IMR-90 (cell line): ENCODE measurements around the gene TEAD1. TPM values are rescaled to one million over a fixed set of nuclear protein-coding genes. Genes with fewer than 3 reads are reported as not detected.
A peak's percentile ranks its signal among the peaks of the same experiment; 100 is the strongest.

Experiments used
- ATAC-seq: fragments of 200-7000 bp; cut with Tn5 transposase; 2 replicates; pipeline ENCODE4 v1.9.1; 2020; ENCODE audit warnings: low read depth, mild to moderate bottlenecking, moderate library complexity
- BruUV-seq: library from RNA; stranded (reverse); fragments of 400-500 nt; replicated peaks from 2 replicates; lab custom pipeline; 2021; lab: Mats Ljungman, UMichigan
- CTCF ChIA-PET: fragments of 300-600 bp; formaldehyde crosslinking; extraction: SDS; loops from one replicate; lab custom pipeline; 2021; ENCODE audit warnings: antibody characterized with exemption; lab: Yijun Ruan, JAX
- POLR2A ChIA-PET: fragments of 300-600 bp; sonication (Branson Sonifier 250); formaldehyde crosslinking; loops from one replicate; lab custom pipeline; 2022; ENCODE audit warnings: antibody characterized with exemption; ENCODE audit not compliant: unreplicated experiment; lab: Charles Lee
- DNase-seq: peaks from one replicate; pipeline ENCODE4 v3.0.0; 2013
- H2AFZ ChIP-seq: replicated peaks from 2 replicates; pipeline ENCODE3; 2013; ENCODE audit warnings: low read length, mild to moderate bottlenecking; ENCODE audit not compliant: poor library complexity
- H2AK5ac ChIP-seq: 2 replicates; pipeline ENCODE4 v1.6.1; 2013; ENCODE audit warnings: low read depth, low read length, inconsistent platforms
- H2AK9ac ChIP-seq: replicated peaks from 2 replicates; pipeline ENCODE3; 2013; ENCODE audit warnings: mild to moderate bottlenecking, low read depth, low read length, moderate library complexity; ENCODE audit not compliant: poor library complexity
- H2BK120ac ChIP-seq: 2 replicates; pipeline ENCODE4 v1.6.1; 2013; ENCODE audit warnings: low read depth, low read length, inconsistent platforms
- H2BK15ac ChIP-seq: 3 replicates; pipeline ENCODE4 v1.6.1; 2013; ENCODE audit warnings: low read depth, low read length, inconsistent platforms
- H2BK20ac ChIP-seq: 2 replicates; pipeline ENCODE4 v1.6.1; 2013; ENCODE audit warnings: low read depth, mild to moderate bottlenecking, inconsistent platforms, low read length, moderate library complexity
- H2BK5ac ChIP-seq: 2 replicates; pipeline ENCODE4 v1.6.1; 2013; ENCODE audit warnings: mild to moderate bottlenecking, low read depth, low read length, inconsistent platforms; ENCODE audit not compliant: poor library complexity, severe bottlenecking
- H3K14ac ChIP-seq: replicated peaks from 2 replicates; pipeline ENCODE4 v1.6.1; 2013; ENCODE audit warnings: low read depth, low read length, inconsistent platforms
- H3K18ac ChIP-seq: 2 replicates; pipeline ENCODE4 v1.6.1; 2013; ENCODE audit warnings: low read depth, low read length, control low read depth
- H3K23ac ChIP-seq: 2 replicates; pipeline ENCODE4 v1.6.1; 2013; ENCODE audit warnings: low read depth, low read length, inconsistent platforms
- H3K27ac ChIP-seq: 2 replicates; pipeline ENCODE4 v1.5.1; 2013; ENCODE audit warnings: mild to moderate bottlenecking, control low read depth, low read length; ENCODE audit not compliant: insufficient read depth
- H3K27me3 ChIP-seq: 2 replicates; pipeline ENCODE4 v1.6.1; 2013; ENCODE audit warnings: low read length; ENCODE audit not compliant: control insufficient read depth, insufficient read depth
- H3K36me3 ChIP-seq: 2 replicates; pipeline ENCODE4 v1.6.1; 2013; ENCODE audit warnings: low read length, mixed read lengths; ENCODE audit not compliant: control insufficient read depth, insufficient read depth
- H3K4ac ChIP-seq: 2 replicates; pipeline ENCODE4 v1.6.1; 2013; ENCODE audit warnings: low read depth, low read length, inconsistent platforms
- H3K4me1 ChIP-seq: 2 replicates; pipeline ENCODE4 v1.6.1; 2013; ENCODE audit warnings: low read length, mixed read lengths; ENCODE audit not compliant: control insufficient read depth, insufficient read depth
- H3K4me2 ChIP-seq: 2 replicates; pipeline ENCODE4 v1.6.1; 2013; ENCODE audit warnings: low read depth, mild to moderate bottlenecking, control low read depth, low read length, moderate library complexity
- H3K4me3 ChIP-seq: 2 replicates; pipeline ENCODE4 v1.5.1; 2013; ENCODE audit warnings: low read depth, mild to moderate bottlenecking, control low read depth, low read length, moderate library complexity; ENCODE audit not compliant: insufficient read depth
- H3K56ac ChIP-seq: 2 replicates; pipeline ENCODE4 v1.6.1; 2013; ENCODE audit warnings: low read length, inconsistent platforms; ENCODE audit not compliant: insufficient read depth; ENCODE audit errors: extremely low read depth
- H3K79me1 ChIP-seq, 2 experiments: 2 replicates each; pipeline ENCODE4 v1.6.1; 2013; ENCODE audit warnings: low read length in 2 of 2, inconsistent platforms in 1 of 2, low read depth in 1 of 2
- H3K9ac ChIP-seq: 2 replicates; pipeline ENCODE4 v1.6.1; 2013; ENCODE audit warnings: low read depth, low read length, control low read depth
- H3K9me1 ChIP-seq: 2 replicates; pipeline ENCODE4 v1.6.1; 2013; ENCODE audit warnings: low read length, inconsistent platforms; ENCODE audit not compliant: insufficient read depth
- H3K9me3 ChIP-seq: 2 replicates; pipeline ENCODE4 v1.6.1; 2013; ENCODE audit warnings: low read length; ENCODE audit not compliant: control insufficient read depth, insufficient read depth
- H4K20me1 ChIP-seq: 2 replicates; pipeline ENCODE4 v1.6.1; 2013; ENCODE audit warnings: low read length, inconsistent platforms; ENCODE audit not compliant: insufficient read depth
- H4K5ac ChIP-seq: 2 replicates; pipeline ENCODE4 v1.6.1; 2013; ENCODE audit warnings: mild to moderate bottlenecking, low read depth, low read length, control low read depth
- H4K8ac ChIP-seq, 2 experiments: 2 replicates each; pipeline ENCODE4 v1.6.1; 2013; ENCODE audit warnings: low read depth in 2 of 2, low read length in 2 of 2, control low read depth in 1 of 2, inconsistent platforms in 1 of 2
- H4K91ac ChIP-seq: 2 replicates; pipeline ENCODE4 v1.6.1; 2013; ENCODE audit warnings: low read depth, low read length, inconsistent platforms; ENCODE audit not compliant: insufficient read depth
- BHLHE40 ChIP-seq: fragments of 150-350 bp; IDR thresholded peaks from 2 replicates; pipeline ENCODE4 v1.6.1; 2016; ENCODE audit warnings: mild to moderate bottlenecking, low read depth, low read length
- CEBPB ChIP-seq: IDR thresholded peaks from 2 replicates; pipeline ENCODE4 v1.6.1; 2012; ENCODE audit warnings: low read depth, low read length, improper control_type of control experiment
- CHD1 ChIP-seq: IDR thresholded peaks from 2 replicates; pipeline ENCODE4 v1.6.1; 2012; ENCODE audit warnings: low read depth, low read length, improper control_type of control experiment
- CTCF ChIP-seq: conservative IDR thresholded peaks from 2 replicates; pipeline ENCODE4 v1.5.1; 2012; ENCODE audit warnings: mild to moderate bottlenecking, low read depth, low read length, improper control_type of control experiment
- ELK1 ChIP-seq: fragments of 150-350 bp; IDR thresholded peaks from 2 replicates; pipeline ENCODE4 v1.6.1; 2016; ENCODE audit warnings: low read depth, mild to moderate bottlenecking, low read length, moderate library complexity, borderline replicate concordance
- FOS ChIP-seq: fragments of 150-350 bp; IDR thresholded peaks from 2 replicates; pipeline ENCODE4 v1.6.1; 2016; ENCODE audit warnings: low read depth, low read length
- MAFK ChIP-seq: IDR thresholded peaks from 2 replicates; pipeline ENCODE4 v1.6.1; 2012; ENCODE audit warnings: low read depth, low read length, improper control_type of control experiment
- MAZ ChIP-seq: IDR thresholded peaks from 2 replicates; pipeline ENCODE4 v1.6.1; 2012; ENCODE audit warnings: low read depth, mild to moderate bottlenecking, low read length, improper control_type of control experiment, moderate library complexity, borderline replicate concordance
- MXI1 ChIP-seq: IDR thresholded peaks from 2 replicates; pipeline ENCODE4 v1.6.1; 2012; ENCODE audit warnings: low read depth, mild to moderate bottlenecking, low read length, moderate library complexity, borderline replicate concordance
- NFE2L2 ChIP-seq: fragments of 150-350 bp; IDR thresholded peaks from 2 replicates; pipeline ENCODE4 v1.6.1; 2016; ENCODE audit warnings: low read depth, mild to moderate bottlenecking, low read length
- POLR2A ChIP-seq: IDR thresholded peaks from 2 replicates; pipeline ENCODE4 v1.6.1; 2012; ENCODE audit warnings: mild to moderate bottlenecking, low read depth, low read length
- RAD21 ChIP-seq: IDR thresholded peaks from 2 replicates; pipeline ENCODE4 v1.6.1; 2012; ENCODE audit warnings: low read length, improper control_type of control experiment
- RCOR1 ChIP-seq: IDR thresholded peaks from 2 replicates; pipeline ENCODE4 v1.6.1; 2012; ENCODE audit warnings: mild to moderate bottlenecking, low read length, improper control_type of control experiment; ENCODE audit not compliant: insufficient replicate concordance
- RFX5 ChIP-seq: IDR thresholded peaks from 2 replicates; pipeline ENCODE4 v1.8.0; 2012; ENCODE audit warnings: low read depth, mild to moderate bottlenecking, low read length, moderate library complexity
- SMC3 ChIP-seq: fragments of 150-350 bp; IDR thresholded peaks from 2 replicates; pipeline ENCODE4 v1.6.1; 2016; ENCODE audit warnings: low read depth, mild to moderate bottlenecking, antibody characterized with exemption, low read length, moderate library complexity
- WGBS, 2 experiments: methylation state at CpG; one replicate each; pipeline versions ENCODE4 v1.1.5 to v1.1.7; 2013; ENCODE audit warnings: missing lambda C conversion rate in 2 of 2; ENCODE audit not compliant: insufficient read length in 1 of 2; ENCODE audit errors: extremely low coverage in 2 of 2; 5-methylcytosine and 5-hydroxymethylcytosine counted together
- dilution Hi-C: fragments of 300-500 bp; cut with HindIII; formaldehyde crosslinking; loops from one replicate; pipeline ENCODE4 v1.14.3; 2018; ENCODE audit warnings: low sequenced_read_pairs; ENCODE audit not compliant: unreplicated experiment
- in situ Hi-C: fragments of 300-500 bp; cut with MboI; formaldehyde crosslinking; loops from 3 replicates; pipeline ENCODE4 v1.14.3; 2019; ENCODE audit warnings: low sequenced_read_pairs, inconsistent platforms, mixed read lengths
- intact Hi-C: fragments of 100-400 bp; cut with micrococcal nuclease; formaldehyde crosslinking; loops from 2 replicates; pipeline ENCODE4 v1.10.0; 2022
- polyA plus RNA-seq, 3 experiments: library from polyadenylated mRNA; depleted of rRNA; stranded (reverse); fragments of >200 nt; gene quantifications; 2 replicates each; pipeline ENCODE4 v1.2.3, GENCODE V29; 2012; ENCODE audit warnings: low replicate concordance in 1 of 3
- total RNA-seq: library from RNA; depleted of rRNA; stranded (reverse); fragments of >200 nt; gene quantifications from 2 replicates; pipeline ENCODE4 v1.2.3, GENCODE V29; 2012
- TF ChIP-seq, protein P1 (sequence below): fragments of 150-350 bp; IDR thresholded peaks from 2 replicates; pipeline ENCODE4 v1.6.1; 2017; ENCODE audit warnings: mild to moderate bottlenecking, antibody characterized with exemption, low read length, low read depth

Gene TEAD1
- total and polyA plus RNA-seq, 2 of the 4 experiments (the other 2 are of a cell fraction): 51.8 to 69.2 TPM

DNA sequence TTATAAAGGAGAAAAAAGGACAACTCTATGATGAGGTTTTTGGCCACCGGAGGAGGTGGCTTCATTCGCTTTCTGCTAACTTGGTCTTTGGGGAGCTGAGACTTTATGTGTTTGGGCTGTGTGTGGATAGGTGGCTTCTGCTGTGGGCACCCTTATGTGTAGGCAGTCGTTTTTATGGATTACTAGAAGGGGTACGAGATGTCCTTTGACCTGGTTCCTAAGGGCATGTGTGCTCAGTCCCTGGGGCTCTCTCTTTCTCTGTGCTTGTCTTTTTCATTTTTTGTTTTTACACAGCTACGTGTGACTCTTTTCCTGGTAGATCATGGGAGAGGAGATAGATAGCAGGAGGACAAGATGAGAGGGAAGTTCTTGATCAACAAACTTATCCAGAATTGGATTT lies 93.4 kb downstream of the TEAD1 start:
- no peak overlapping the region for H3K18ac ChIP-seq
- H3K27ac ChIP-seq: no peak overlapping the region
- H2BK20ac ChIP-seq: no peak overlapping the region
- H2BK120ac ChIP-seq: no peak overlapping the region
- no peak overlapping the region for H3K56ac ChIP-seq
- peaks cover 61 to 97% of the 10 kb centered on the region in 2 experiments for H3K79me1 ChIP-seq
- intact Hi-C loops (no loop called here), dilution Hi-C loops (no loop called here), in situ Hi-C loops (no loop called here)
- H3K36me3 ChIP-seq: peaks cover 23% of the 10 kb centered on the region
- peak overlapping the region; percentile 29; the same call in 1 of the 2 replicates for H3K23ac ChIP-seq
- ChIA-PET CTCF (interaction anchor here (0.5 to 1.3 kb wide), 2 partner anchors 14 to 123 kb away, joined by 3 read pairs; no protein-coding TSS in a partner anchor), POLR2A (no interaction called here)
- H4K5ac ChIP-seq: no peak overlapping the region; the same call in 1 of the 2 replicates
- no peak overlapping the region for H2AK5ac ChIP-seq
- H3K4ac ChIP-seq: no peak overlapping the region
- H3K9ac ChIP-seq: no peak overlapping the region
- H3K4me1 ChIP-seq: peaks cover 42% of the 10 kb centered on the region
- no peak overlapping the region for H2BK5ac ChIP-seq
- no peak for DNase-seq
- no peak for ATAC-seq
- 90% methylated on average over 2 of the region's 5 CpGs; no CpG with 5 or more reads in 1 of the 2 experiments for WGBS, 2 experiments
- no TSS peak for BruUV-seq
- H3K9me3 ChIP-seq: no peaks in the 10 kb centered on the region
- H2AK9ac ChIP-seq: no peak overlapping the region
- no peak overlapping the region for H2BK15ac ChIP-seq
- peaks cover 53% of the 10 kb centered on the region for H3K9me1 ChIP-seq
- H3K4me3 ChIP-seq: no peak overlapping the region
- no peak overlapping the region for H4K8ac ChIP-seq
- TF ChIP-seq POLR2A: no peak
- TF ChIP-seq, protein P1, sequence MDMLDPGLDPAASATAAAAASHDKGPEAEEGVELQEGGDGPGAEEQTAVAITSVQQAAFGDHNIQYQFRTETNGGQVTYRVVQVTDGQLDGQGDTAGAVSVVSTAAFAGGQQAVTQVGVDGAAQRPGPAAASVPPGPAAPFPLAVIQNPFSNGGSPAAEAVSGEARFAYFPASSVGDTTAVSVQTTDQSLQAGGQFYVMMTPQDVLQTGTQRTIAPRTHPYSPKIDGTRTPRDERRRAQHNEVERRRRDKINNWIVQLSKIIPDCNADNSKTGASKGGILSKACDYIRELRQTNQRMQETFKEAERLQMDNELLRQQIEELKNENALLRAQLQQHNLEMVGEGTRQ: no peak
- TF ChIP-seq NFE2L2: no peak
- no peak for TF ChIP-seq SMC3
- no peak for TF ChIP-seq CTCF
- TF ChIP-seq MAZ: no peak
- TF ChIP-seq MXI1: no peak
- no peak for TF ChIP-seq CHD1
- TF ChIP-seq ELK1: no peak
- no peak for TF ChIP-seq BHLHE40
- no peak for TF ChIP-seq RCOR1
- TF ChIP-seq RFX5: no peak
- no peak for TF ChIP-seq CEBPB
- TF ChIP-seq FOS: no peak
- TF ChIP-seq MAFK: no peak
- TF ChIP-seq RAD21: no peak
- H3K14ac ChIP-seq: no peak overlapping the region; the same call in 1 of the 2 replicates
- H4K20me1 ChIP-seq: peaks cover 87% of the 10 kb centered on the region
- no peak overlapping the region for H3K4me2 ChIP-seq
- no peaks in the 10 kb centered on the region for H3K27me3 ChIP-seq
- no peak overlapping the region for H2AFZ ChIP-seq
- no peak overlapping the region for H4K91ac ChIP-seq
